ENCODE results near the gene TMEM8B.

DNA sequence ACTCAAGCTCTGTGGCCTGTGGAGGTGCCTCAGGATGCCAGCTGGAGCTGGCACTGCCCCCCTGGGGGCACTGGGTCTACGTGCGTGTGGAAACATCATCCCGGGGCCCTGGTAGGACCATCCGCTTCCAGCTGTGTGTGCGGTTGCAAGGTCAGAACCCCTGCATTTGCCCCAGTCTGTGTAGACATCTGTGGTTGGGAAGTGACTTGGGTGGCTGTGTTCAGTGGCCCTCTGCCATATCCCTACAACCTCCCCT, 12.5 kb downstream of the TMEM8B start:
- TF ChIP-seq POLR2AphosphoS5 (IDR thresholded peaks at IDR 0.05; ENCODE audit: low read depth, low read length) (no peak), TAF1 (IDR thresholded peaks at IDR 0.05; ENCODE audit: borderline replicate concordance, low read depth, low read length) (no peak), RCOR1 (IDR thresholded peaks at IDR 0.05; ENCODE audit: low read length) (no peak), SMC3 (IDR thresholded peaks at IDR 0.05; ENCODE audit: low read depth, low read length) (no peak), YY1 (IDR thresholded peaks at IDR 0.05; ENCODE audit: low read depth) (no peak), TEAD4 (IDR thresholded peaks at IDR 0.05; ENCODE audit: borderline replicate concordance, insufficient read depth) (no peak)
- TF ChIP-seq, protein P1, sequence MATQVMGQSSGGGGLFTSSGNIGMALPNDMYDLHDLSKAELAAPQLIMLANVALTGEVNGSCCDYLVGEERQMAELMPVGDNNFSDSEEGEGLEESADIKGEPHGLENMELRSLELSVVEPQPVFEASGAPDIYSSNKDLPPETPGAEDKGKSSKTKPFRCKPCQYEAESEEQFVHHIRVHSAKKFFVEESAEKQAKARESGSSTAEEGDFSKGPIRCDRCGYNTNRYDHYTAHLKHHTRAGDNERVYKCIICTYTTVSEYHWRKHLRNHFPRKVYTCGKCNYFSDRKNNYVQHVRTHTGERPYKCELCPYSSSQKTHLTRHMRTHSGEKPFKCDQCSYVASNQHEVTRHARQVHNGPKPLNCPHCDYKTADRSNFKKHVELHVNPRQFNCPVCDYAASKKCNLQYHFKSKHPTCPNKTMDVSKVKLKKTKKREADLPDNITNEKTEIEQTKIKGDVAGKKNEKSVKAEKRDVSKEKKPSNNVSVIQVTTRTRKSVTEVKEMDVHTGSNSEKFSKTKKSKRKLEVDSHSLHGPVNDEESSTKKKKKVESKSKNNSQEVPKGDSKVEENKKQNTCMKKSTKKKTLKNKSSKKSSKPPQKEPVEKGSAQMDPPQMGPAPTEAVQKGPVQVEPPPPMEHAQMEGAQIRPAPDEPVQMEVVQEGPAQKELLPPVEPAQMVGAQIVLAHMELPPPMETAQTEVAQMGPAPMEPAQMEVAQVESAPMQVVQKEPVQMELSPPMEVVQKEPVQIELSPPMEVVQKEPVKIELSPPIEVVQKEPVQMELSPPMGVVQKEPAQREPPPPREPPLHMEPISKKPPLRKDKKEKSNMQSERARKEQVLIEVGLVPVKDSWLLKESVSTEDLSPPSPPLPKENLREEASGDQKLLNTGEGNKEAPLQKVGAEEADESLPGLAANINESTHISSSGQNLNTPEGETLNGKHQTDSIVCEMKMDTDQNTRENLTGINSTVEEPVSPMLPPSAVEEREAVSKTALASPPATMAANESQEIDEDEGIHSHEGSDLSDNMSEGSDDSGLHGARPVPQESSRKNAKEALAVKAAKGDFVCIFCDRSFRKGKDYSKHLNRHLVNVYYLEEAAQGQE (IDR thresholded peaks at IDR 0.05; ENCODE audit: low read depth, low read length) = no peak
- TF ChIP-seq, protein P2, sequence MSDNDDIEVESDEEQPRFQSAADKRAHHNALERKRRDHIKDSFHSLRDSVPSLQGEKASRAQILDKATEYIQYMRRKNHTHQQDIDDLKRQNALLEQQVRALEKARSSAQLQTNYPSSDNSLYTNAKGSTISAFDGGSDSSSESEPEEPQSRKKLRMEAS (IDR thresholded peaks at IDR 0.05; ENCODE audit: low read depth) = no peak
- TF ChIP-seq, protein P3, sequence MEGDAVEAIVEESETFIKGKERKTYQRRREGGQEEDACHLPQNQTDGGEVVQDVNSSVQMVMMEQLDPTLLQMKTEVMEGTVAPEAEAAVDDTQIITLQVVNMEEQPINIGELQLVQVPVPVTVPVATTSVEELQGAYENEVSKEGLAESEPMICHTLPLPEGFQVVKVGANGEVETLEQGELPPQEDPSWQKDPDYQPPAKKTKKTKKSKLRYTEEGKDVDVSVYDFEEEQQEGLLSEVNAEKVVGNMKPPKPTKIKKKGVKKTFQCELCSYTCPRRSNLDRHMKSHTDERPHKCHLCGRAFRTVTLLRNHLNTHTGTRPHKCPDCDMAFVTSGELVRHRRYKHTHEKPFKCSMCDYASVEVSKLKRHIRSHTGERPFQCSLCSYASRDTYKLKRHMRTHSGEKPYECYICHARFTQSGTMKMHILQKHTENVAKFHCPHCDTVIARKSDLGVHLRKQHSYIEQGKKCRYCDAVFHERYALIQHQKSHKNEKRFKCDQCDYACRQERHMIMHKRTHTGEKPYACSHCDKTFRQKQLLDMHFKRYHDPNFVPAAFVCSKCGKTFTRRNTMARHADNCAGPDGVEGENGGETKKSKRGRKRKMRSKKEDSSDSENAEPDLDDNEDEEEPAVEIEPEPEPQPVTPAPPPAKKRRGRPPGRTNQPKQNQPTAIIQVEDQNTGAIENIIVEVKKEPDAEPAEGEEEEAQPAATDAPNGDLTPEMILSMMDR (IDR thresholded peaks at IDR 0.05) = no peak
- TF ChIP-seq, protein P4, sequence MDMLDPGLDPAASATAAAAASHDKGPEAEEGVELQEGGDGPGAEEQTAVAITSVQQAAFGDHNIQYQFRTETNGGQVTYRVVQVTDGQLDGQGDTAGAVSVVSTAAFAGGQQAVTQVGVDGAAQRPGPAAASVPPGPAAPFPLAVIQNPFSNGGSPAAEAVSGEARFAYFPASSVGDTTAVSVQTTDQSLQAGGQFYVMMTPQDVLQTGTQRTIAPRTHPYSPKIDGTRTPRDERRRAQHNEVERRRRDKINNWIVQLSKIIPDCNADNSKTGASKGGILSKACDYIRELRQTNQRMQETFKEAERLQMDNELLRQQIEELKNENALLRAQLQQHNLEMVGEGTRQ (IDR thresholded peaks at IDR 0.05; ENCODE audit: borderline replicate concordance, low read depth, low read length) = no peak

Measured in SK-N-SH (cell line).